ENCODE data around the gene CABLES2.

Gene CABLES2

DNA sequence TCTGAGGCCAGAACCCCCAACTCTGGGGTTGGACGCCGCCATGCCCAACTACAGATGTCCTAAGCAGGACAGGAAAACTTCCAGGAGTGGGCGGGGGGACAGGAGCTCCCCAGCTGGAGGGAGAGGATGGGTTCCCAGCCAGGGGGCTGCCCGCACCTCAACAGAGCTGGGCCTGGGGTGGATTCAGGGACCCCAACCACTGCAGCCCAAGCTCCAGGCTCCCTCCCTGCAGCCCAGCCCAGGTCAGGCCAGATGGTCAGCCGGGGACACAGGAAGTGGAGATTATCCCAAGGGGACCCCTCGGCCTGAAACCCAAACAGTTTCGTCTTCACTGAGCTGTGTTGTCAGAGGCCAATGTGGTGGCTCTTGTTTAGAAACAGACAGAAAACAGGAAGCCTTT is 49.4 kb downstream of the CABLES2 start:
- no peak for DNase-seq

DNA sequence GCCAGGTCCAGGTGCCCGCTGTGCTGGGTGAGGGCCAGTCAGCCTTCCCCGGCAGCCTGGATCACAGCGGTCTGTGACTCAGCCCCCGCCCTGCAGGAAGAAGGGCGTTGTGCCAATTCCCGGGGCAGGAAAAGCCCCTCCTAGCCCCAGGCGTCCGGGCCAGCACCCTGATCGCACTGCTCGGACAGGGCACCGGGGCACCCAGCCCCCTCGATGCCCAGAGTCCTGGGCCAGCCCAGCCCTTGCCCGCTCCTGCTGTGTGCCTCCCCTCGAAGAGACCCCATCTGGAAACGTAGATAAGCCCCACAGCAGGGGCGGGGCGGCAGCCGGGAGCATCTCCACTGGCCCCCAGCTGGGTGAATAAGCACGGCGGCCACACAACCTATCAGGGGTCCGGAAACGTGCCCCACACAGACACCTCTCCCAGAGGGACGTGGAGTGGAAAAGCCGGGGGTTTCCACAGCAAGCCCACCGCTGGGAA is 49.9 kb downstream of the CABLES2 start:
- no peak for DNase-seq

DNA sequence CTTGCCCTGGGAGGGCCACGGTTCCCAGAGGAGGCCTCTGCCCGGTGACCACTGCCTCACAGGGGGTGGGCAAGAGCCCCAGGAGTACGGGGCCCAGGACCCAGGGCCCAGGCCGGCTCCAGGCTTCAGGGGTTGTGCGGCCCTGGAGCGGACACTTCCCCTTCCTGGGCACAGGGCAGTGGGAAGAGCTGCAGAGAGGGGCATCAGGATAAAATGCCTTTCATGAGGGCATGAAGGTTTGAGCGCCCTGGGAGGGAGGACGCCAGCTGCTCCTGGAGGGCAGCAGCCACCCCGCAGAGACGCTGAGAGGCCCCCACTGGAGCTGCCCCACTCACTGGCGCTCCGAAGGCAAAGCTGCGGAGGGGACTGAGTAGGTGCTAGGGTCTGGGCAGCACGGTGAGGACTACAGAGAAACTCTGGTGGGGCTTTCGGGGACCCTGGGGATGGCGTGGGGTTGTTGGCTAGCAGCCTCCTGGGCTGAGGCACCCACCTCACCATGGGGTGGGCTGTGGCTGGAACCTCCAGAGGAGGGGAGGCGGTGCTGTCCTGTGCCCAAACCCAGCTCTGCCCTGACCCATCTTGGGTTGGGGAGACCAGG is 50.4 kb downstream of the CABLES2 start:
- DNase-seq: no peak

DNA sequence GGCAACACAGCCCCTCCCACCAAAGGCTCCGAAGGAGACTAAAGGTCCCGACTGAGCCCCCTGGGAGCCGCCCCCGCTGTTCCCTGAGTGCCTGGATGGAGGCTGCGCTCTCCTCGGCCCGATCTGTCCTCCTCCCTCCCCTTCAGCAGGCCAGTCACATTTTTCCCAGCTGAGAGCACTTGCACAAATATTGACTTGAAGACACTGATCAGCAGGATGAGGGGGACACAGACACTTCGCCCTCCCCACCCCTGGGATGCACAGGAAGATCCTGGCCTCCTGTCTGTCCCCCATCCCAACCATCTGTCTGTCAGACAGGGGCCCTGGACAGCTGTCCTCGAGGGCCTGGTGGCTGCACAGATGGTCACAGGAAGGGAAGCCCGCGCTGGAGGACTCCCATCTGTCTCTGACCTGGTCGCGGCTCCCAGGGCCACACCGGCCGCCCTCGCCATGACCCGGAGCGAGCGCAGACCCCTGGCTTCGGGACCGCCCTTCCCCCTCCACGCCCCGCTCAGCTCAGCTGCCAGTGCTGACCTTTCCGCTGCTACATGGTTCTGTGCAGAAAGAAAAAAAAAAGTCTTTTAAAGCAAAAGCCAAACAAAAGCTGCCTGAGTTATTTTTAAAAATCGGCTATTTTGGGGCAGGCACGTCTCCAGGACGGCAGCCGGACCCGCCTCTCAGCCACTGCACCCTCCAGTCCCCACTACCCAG is 51.1 kb downstream of the CABLES2 start:
- no peak for DNase-seq

DNA sequence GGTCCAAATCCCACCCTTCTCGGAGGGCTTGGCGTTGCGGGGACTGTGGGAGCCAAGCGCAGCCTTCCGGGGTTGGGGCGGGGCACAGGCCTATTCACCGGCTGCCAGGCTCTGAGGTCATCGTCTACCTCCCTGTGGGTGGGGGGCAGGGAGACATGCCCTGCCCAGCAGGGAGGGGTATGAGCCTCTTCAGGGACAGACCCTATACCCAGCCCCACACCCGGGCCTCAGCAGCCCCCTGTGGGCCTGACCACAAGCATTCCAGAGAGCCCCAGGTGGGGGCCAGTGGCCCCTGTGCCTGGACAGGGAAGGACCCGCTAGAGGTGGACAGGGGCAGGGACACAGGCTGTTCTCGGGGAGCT is 51.6 kb downstream of the CABLES2 start:
- no peak for DNase-seq

DNA sequence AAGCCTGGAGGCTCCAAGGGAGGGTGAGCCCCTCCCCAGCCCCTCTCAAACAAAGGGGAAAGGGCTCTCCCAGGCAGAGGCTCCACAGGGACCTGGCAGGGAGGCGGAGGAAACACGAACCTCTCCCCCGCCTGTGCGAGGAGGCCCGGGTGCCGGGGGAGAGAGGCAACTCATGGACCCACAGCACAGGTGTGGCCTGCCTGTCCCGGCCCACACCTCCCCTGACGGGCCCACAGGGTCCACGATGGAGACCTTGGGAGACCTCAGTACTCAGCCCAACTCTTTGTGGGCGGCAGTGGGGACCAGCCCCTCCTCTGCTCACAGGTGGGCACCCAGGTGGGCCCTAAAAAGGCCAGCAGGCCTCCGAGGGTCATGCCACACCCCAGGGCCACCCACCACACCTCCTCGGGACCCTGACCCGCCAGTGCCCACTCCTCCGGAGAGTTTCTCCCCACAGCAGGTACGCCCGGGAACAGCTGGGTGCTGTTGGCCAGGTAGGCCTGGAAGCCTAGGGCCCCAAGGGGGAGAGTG is 52.2 kb downstream of the CABLES2 start:
- no peak for DNase-seq

DNA sequence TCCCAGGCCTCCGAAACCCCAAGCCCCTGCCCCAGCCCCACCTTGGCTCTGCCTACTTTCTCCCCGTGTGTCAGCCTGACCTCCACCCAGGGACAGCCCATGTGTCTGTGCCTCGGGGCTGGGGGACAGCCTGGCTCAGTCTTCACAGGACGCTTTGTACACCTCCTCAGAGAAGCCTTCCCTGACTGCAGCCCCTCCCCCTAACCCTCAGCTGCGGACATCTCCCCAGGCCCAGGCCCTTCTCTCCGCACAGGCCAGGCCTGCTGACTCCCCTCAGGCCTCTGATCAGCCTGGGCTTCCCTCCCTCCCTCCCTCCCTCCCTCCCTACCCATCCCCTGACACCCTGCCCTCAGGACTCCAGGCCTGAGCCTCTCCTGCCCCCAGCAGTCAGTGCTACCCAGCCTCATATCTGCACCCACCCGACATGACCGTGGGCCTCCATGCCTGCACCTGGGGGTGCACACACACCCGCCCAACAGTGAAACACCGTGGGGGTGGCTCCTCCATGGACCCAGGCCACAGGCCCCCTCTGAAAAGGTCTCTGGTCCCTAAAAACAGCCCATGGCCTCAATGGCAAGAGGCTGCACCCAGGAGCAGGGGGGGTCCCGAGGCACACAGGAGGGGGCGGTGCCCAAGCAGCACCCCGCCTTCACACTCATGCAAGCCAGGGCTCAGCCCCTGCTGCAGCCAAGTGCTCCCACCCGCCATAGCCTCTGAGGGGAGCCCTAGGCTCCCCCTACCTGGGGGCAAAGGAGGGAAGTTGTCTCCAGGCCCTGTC is 52.9 kb downstream of the CABLES2 start:
- DNase-seq: no peak

DNA sequence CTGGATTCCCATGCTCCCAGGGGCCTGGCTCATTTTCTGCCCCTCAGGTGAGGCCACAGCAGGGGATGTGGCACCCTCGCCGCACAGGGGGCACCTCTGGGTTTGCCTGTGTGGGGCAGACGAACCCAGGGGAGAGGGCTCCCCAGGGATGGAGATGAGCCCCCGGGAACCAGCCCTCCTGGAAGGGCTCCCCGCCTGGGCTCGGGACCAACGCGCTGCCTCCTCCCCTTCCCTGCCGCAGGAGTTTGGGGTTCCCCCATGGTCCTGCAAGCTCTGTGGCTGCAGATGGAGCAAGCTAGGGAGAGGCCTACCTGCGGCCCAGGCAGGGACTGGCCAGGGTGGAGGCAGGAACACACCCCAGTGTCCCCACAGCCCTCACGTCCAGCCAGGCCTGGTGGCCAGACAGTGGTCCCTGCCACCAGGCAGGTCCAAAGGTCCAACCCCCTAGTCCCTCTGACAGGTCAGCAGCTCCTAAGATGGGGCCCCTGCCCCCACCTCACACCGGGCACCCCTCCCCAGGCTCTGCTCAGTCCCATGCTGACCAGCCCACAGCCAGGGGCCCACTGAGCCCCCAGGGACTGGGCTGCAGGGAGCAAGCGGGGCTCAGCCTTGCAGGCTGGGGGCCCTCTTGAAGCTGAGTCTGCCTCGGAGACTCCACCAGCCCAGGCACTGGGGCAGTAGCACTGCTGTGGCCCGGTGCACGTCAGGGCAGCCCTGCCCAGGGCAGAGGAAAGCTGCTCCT is 53.6 kb downstream of the CABLES2 start:
- DNase-seq: no peak

DNA sequence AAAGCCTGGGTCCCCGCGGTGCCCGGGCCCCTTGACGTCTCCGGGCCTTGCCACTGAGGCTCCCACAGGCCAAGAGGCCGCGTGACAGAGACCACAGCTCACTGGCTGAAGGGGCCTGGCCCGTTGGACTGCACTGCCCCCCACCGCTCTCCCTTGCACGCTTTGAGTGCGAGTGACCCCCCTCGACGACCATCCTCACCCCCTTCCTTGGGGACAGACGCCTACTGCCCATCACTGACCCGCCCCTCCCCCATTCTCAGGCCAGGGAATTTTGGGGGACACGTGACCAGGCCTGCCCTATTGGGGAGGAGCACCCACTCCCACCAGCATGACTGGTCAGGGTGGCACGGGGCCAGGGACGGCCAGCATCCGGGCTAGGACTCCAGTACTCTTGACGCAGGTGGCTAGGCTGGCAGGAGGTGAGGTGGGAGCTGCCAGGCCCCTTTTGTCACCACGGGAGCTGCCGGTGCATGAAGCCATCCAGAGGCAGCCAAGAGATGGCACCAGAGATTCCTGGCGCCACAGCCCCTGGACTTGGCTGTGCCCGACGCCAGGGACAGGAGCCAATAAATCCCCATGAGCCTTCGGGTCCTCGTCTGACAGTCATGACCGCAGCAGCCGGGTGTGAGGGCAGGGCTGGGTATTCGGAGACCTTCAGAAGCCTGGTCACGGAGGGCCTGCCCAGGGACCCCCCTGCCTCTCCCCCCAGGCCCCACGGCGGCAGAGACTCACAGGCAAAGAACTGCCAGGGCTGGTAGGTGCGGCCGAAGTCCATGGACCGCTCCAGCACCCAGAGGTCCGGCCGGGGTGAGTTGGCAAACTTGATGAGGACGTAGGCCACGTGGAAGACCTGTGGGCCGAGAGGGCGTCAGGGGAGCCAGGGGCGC is 54.4 kb downstream of the CABLES2 start:
- peak; percentile 73 for DNase-seq

DNA sequence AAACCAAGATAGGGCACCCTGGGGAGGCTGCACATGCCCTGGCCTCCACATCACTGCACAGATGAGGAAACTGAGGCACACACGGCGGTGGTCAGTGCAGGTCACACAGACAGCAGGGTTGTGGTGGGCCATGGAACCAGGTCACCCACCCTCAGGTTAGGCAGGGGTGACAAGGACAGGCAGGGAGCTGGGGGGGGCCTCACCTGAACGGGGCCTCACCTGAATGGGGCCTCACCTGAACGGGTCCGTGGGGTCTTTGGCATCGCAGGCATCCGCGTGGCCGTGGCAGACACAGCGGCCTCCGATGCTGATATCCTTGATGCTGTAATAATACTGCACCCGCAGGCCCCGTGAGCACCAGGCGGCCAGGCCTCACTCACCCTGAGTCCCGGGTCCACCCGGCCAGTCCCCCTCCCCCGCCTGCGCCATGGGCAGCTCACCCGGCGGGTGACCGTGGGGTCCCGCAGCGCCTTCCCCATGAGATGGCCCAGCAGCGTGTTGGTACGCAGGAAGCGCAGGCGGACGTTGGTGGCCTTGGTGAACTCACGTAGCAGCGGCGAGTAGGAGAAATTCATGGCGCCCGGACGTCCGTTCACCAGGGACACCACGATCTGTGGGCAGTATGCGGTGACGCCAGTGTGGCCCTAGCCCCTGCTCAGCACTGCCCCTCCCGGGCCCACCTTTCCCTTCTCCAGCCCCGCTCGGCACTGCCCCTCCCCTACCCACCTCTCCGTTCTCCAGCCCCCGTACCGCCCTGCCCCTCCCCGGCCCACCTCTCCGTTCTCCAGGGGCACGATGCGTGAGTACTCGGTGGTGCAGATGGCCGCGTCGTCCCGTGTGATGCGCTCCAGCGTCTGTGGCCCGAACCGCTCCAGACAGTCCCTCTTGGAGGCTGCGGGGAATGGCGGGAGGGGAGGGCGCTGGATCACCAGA is 55.4 kb downstream of the CABLES2 start:
- no peak for DNase-seq

DNA sequence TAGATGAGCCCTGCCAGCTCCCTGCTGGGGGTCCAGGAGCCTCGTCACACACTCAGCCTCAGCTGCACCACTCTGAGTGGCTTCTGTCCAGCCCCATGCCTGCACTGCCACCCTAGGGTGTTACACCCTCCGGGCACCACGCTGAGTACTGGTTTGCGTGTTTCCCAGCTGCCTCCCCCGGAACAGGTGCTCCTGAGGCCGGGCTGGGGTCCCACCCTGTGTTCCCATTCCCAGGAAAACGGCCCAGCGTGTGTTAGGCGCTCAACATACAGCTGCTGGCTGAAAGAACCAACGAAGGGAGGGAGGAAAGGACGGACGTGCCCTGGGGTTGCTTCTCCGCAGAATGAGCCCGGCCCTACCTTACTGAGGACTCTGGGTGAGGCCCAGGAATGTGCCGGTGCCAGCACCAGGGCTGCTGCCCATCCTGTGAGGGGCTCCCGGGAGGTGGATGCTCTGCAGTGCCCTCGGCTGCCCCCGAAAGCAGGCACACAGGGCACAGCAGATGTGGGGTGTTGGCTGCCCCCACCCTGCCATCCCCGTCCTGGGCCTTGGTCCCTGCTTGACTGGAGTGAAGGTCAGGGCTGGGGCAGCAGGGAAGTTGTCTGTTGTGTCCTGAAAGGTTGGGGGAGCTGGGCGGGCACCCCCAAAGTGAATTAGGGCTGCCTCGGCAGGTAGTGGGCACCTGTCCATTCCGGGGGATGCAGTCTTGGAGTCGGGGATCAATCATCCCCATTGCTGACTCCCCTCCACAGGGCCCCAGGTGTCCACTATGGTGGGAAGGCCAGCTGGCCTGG is 56.3 kb downstream of the CABLES2 start:
- no peak for DNase-seq

DNA sequence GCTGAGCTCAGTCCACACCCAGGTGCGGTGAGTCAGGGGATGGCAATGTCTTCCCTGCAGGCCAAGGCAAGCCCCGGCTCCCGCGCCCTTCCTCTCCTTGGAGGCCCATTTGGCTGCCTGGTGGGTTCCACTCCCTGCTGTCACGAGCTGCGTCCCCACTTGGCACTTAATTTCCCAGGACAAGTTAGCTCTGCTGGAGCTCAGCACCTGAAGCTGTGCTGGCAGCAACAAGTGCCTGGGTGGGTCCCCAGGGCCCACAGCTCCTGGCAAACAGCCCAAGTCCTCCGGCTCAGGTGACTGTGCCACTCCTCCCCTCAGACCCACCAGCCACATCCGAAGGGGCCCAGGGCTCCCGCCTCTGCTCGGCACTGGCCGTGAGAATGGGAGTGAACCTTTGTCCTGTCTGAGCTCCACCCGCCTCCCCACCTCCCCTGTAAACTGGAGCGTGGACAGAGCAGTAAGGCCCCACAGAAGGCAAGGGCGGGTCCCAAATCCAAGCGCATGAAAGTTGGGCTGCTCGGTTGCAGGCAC is 56.9 kb downstream of the CABLES2 start:
- no peak for DNase-seq

DNA sequence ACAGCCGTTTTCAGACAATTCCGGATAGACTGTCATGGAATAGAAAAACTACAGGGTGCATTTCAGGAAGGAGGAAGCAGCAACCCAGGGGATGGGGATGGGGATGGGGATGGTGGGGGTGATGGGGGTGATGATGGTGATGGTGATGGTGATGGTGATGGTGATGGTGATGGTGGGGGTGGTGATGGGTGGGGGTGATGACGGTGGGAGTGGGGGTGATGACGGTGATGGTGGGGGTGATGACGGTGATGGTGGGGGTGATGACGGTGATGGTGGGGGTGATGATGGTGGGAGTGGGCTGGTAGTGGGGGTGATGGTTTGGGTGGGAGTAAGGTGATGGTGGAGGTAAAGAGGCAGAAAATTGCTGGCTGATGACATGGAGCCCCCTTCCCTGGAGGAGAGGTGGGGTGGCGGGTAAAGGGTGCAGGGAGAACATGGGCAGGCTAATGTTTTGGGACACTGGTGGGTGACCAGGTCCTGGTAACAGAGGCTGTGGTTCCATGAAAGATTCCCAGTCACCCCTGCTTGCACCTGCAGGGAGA is 57.5 kb downstream of the CABLES2 start:
- no peak for DNase-seq

DNA sequence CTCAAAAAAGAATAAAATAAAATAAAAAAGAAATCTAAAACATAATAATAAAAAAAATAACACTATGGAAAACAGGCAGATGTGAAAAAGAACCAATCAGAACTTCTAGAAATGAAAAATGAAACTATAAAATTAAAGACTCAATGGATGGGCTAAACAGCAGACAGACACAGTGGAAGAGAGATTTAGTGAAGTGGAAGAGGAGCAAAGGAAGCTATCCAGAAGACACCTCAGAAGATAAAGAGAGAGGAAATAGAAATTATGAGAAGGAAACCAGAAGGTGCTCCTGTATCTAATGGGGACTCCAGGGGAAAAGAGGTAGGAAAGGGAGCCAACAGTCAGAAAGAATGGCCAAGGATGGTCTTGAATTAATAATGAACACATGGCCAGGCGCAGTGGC is 58.5 kb downstream of the CABLES2 start:
- DNase-seq: no peak

DNA sequence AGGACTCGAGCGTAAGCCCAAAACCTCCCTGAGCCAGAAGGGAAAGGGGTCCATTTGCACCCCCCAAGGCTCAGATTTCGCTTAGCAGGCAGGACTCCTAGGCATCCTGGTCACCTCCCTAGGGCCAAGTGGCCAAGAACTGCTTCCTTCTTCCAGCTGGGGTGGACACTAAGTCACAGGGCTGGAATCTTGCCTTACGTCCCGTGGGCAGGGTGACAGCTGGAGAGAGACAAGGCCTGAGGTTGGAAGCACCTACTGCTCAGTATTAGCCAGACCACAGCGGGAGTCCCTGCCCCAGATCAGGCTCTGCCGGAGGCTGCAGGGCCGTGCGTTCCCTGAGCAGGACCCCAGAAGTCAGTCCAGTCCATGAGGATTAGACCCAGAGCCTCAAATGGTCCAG is 59.6 kb downstream of the CABLES2 start:
- DNase-seq: no peak

DNA sequence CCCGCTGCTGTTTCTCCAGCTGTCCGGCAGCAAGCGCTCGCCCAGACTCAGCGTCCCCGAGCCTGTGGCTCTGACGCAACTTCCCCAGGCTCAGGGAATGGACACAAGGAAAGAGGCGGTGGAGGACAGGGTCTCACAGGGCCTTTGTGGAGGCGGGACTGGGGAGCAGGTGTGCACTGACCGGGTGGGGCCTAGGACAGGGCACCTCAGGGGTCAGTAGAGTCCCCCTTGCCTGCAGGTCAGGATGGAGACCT is 60.0 kb downstream of the CABLES2 start:
- DNase-seq: no peak

DNA sequence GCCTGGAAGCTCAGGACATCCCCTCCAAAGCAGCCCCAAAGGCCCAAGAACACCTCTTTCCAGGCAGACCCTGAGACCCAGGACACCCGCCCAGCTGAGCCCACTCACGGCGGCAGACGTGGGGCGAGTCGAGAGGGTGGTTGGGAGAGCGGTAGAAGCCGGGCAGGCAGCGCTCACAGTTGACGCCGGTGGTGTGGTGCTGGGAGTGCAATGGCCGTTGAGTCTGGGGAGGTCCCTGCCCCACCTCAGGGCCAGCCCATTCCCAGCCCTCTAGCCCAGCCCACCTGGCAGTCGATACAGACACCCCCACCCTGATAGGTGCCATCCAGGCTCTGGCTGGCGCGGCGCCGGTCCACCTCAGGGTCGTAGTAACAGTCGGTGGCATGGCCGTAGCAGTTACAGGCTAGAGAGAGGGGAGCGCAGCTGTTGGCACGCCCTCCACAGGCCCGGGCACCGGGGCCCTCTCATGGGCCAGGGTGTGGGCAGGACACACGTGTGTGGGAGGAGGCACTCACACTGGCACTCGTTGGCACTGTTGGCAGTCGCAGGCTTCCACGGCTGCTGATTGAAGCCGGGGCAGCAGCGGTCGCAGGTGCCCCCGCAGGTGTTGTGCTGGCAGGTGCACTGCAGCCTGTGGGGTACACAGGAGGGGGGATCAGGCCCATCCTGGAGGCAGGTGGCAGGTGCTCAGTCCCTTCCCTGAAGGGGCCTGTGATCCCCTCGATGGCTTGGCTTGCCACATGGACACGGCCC is 60.5 kb downstream of the CABLES2 start:
- no peak for DNase-seq

DNA sequence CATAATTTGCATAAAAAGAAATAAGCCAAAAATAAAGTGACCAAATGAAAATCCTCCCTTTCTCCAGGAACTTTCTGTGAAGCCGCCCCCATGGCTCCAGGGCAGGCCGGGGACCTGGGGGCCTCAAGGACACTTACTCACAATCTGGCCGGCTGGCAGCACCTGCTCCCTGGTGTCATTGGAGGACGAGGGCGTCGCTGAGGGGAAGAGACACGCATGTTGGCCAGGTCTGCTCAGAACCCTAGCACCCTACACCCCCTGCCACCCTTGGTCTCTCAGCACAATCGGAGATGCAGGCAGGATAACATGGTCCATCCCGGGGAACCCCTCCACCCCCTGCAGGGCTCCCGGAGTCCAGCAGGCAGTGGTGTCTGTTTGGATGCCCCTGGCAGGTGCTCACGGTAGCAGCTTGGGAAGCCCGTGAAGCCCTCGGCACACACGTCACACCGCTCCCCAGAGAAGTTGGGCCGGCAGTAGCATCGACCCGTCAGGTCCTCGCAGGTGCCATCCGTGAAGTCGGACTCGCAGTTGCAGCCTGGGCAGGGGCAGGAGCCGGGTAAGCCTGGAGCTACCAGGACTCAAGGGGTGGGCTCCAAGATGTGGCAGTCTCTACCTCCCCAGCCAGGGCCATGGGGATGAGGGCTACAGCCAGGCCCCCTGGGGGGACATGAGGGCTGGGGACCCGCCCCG is 61.3 kb downstream of the CABLES2 start:
- DNase-seq: no peak
